T-helper 1 cell (primary cell): ENCODE measurements around the gene TSC22D2.

ENCODE experiments used
- DNase-seq, 5 donors: peaks; one replicate each; pipeline ENCODE4 v3.0.0-alpha.2; 2012 to 2020

The TSC22D2 gene

DNA sequence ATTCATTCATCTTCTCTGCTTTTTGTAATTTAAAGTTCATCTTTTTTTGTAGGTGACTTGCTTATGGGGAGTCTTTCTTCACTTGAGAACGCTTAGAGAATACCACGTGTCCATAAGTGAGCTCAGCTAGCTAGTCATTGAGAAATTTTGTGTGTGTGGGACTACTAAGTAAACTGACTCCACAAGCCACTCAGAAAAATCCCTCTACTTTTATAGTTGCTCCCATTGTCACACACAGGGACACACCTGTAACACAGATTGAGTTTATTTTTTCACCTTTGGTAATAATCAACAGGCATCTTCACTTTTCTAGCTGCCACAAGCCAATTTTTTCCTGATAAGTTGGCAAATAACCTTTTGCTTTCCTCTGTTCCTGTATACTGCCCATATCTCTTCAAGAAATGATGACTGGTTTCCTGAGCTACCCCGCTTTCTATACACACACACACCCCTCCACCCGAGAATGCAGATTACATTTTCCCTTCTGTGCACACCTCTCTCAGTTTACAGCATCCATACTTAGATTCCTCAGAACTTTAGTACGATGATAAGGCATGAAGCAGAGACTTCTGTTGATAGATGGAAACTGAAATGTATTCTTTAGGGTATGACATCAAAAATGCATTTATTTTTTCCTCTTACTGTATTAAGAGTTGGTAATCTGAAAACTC, 4.6 kb downstream of the TSC22D2 start:
- DNase-seq = peak in 1 of 5 donors; percentile 34

DNA sequence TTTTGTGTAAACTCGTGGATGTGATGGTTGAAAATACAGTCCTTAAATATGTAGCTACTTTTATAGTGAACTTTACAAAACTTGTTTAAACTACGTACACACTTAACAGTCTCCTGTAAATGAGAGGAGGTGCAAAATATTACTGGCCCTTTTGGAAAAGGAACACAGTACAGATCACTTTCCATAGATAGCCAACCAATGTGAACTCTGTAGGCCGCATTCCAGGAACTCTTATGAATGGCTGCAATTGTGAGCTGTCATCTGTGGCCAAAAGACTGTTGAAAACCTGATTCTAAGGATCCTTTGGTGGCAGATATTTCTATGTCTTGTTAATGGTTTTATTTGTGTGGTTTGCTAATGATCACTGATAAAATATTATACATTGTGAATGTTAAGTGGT, 6.2 kb downstream of the TSC22D2 start:
- DNase-seq = no peak

DNA sequence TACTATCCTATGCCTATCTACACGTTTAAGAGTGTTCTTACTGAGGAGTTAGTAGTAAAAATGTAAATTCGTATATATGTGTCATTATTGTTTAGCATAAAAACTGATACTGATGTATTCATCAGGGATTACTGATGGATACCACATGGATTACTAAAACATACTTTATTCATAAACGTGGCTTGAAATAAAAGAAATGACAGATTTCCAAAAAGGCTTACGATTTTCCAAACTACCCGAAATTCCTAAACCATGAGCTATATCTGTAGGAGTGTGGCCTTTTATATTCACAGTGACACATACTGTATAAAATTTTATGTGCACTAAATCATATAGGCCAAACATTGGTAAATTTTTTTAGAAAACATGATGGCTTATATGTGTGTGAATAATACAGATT, 6.9 kb downstream of the TSC22D2 start:
- no peak for DNase-seq

DNA sequence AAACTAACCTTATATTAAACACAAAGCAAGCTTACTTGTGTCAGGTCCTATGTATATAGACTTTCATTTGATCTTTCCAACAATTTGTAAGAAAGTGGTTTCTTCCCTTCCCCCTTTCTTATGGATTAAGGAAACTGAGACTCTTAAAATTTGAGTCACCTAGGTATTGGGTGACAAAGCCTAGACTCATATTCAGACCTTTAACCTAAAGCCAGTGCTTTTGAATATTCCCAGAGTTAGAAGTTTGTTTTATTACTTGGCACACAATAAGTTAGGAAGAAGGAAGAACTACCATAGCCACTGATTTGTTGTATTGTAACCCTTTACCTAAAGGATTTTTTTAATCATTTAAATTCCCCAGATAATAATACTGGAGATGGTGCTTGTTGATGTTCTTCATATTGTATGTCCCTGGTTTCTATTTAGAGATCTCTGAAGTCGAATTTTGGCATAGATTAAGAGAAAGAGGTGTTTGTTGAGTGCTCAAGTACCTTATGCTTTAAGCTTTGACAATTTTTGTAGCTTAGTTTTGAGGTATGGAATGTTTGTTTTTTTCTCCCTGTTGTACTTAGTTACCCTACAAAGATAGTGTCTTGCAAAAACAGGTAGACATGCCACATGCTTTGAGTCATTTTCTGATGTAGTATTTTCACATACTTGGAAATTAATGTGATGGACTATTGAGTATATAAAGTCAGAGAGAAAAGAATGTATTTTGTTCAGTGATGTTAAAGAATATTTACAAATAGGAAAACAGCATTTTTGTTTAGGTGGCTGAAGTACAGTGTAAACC, 11.2 kb downstream of the TSC22D2 start:
- no peak for DNase-seq

DNA sequence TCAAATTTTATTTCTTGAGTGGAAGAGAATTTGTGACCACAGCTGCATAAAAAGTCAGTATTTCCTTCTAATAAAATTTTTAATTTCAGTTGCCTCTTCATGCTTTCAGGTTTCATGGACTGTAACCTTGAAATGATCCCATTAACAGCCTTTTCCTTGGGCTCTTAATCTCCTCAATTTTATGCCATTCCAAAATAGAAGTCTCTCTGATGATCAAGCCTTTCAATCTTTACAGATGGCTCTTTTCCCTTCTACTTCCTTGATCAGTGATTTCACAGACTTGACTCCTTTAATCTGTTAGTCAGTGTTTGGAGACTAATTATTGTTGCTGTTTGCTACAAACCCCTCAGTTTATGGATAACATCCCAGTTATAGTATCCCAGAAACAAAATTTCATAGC, 11.9 kb downstream of the TSC22D2 start:
- DNase-seq = no peak

DNA sequence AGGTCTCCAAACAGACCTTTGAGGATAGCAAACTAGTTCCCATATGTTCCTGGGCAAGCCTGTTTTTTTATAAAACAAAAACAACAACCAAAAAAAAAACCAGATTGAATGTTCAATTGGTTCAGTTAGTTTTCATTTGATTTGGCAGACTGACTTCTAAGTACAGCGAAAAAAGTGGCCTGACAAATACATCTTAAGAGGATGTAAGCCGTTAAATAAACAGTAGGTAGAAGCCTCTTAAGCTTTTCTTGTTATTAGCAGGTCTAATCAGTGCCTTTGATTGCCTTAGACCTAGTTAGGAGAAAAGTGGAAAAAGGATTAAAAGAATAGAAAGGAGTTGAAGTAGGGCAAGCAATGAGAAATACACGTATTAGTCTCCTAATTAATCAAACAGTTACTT, 13.2 kb downstream of the TSC22D2 start:
- no peak for DNase-seq

DNA sequence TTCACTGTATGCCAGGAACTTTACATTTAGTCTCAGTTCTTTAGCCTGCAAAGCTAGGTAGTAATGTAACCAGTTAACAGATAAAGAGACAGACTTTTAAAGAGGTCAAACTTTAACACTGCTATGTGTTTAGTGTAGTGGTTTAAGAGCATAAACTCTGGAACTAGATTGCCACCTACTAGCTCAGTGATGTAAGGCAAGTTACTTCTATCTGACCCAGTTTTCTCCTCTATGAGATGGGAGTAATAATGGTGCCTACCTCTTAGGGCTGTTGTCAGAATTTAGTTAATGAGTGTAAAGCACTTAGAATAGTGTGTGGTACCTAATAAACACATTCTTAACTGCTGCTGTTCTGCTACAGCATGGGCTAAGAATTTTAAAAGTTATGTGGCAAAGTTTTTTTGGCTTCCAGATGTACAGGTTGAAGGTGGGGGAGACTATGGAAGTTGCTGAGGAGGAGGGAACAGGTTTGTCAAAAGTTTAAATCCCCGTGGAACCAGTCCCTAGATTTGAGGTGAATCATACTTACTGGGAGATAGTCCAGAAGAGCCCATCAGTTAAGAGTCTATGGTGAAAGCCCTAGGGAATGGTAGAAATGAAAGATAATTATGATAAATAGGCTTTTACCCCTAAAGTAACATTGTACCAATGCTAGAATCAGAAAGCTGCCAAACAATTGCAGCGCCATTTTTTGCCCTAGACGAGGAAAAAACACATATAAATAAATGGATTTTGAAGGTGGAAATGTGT, 13.9 kb downstream of the TSC22D2 start:
- no peak for DNase-seq

DNA sequence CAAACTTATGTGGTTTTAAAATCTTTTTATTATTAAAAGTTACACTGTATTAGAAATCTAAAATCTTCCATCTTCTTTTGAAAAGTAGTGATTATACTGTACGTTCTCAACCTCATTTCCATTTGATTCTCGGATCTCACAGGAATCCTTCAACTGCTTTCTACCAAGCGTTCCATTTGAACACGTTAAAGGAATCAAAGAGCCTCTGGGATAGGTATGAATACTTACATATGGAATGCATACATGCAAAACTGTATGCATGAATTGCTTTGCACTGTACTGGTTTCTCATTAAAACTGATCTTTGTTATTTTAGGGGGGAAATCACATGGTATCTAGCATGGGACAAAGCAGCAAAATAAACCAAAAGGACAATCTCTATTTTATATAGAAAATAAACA, 14.8 kb downstream of the TSC22D2 start:
- DNase-seq = no peak

DNA sequence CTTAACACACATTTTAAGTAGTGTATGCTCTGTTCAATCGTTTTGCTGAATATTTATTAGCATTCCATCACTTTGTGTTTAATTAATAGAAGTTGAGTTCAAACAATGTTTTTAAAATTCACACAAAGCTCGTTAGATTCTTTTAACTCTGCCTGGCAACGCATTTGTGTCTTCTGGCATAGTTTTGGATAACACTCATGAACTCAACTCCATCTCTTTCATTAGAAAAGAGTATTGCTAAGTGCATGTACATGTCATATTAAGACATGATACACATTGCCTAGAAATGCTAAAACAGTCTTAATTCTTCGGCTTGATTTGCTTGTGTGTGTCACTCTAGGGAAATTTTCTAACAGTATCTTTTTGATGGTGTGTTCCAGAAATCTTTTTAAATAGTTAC, 15.7 kb downstream of the TSC22D2 start:
- no peak for DNase-seq

DNA sequence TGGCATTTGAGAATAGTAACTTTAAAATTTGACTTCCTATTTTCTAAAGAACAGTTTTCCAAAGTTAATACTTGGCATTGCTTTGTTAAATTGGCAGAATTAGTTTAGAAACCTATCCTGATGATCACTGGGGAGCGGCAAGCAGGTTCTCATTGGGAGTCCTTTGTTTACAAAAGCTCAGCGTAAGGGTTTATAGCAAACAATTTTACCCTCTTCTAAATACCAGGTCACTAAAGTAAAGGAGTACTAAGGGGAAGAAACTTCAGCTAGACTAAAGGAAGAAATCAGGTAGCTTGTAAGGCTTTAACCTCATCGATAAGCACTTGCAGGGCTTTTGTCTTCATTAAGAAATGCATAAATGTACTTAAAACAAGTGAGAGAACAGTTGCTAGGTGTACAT, 18.2 kb downstream of the TSC22D2 start:
- no peak for DNase-seq

DNA sequence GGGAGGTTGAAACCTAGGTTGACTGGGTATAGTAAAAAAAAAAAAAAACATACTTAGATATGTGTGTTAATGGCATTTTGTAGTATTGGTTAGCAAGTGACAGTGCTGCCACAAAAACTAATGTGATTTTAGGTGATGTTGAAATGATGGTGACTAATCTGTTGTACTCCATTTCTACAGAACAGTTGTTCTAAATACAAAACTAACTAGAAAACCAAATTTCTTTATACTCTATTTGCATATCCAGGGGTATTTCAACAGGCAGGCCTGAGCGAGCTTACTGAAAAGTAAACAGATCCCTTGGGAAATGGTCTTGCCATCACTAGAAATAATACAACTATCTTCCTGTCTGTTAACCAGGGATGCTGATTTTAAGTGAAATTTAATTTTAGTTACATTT, 20.5 kb downstream of the TSC22D2 start:
- no peak for DNase-seq

DNA sequence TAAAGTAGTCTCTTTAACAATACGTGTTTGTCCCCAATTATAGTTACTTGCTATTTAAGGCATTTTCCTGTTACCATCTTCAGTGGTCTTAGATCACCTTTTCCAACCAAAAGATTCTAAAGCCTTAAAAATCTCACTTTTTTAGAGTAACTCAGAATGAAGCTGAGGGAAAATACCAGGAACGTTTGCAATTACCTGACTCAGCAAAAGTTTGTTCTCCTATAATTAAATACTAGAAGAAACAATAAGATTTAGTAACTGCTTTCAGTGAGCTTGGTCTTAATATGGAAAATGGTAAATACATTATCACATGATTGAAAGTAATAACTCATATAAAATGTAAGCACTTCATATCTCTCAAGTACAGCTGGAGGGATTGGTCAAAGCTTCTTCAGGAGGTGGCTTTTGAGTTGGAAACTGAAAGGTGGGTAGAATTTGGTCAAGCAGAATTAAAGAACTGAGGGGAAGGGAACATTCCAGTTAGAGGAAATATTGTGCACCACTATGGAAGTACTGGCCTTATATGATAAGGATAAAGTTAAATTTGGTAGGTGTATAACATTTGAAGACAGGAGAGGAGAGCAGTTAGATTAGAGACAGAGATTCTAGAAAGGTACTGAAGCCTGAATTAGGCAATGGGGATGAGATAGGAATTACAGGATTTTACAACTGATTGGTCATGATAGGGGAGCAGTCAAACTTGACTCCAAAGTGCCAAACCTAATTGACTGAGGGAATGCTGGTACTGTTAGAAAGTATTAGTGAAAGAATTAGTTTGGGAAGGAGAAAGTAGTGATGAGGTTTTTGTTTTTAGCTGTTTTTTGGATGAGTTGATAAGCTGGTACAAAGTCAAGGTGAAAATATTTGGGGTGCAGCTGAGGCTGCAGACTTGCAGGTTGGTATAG, 21.9 kb downstream of the TSC22D2 start:
- no peak for DNase-seq

DNA sequence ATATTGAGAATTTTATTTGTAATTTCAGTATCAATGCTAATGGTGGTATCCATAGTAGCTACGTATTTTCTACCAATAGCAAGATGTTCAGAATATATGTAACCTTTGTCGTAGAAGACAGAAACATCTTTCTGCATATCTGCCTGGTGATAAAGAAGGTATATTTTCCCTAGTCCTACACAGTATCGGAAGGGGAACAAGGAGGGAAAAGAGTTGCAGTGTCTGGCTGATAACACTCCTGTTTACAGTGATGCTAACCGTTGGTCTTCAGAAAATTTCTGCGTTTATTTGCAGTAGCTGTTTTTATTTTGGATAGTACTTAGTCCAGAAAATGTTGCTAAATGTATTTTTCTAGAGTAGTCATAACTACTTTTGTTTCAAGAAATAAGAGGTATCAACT, 25.2 kb downstream of the TSC22D2 start:
- DNase-seq = no peak

DNA sequence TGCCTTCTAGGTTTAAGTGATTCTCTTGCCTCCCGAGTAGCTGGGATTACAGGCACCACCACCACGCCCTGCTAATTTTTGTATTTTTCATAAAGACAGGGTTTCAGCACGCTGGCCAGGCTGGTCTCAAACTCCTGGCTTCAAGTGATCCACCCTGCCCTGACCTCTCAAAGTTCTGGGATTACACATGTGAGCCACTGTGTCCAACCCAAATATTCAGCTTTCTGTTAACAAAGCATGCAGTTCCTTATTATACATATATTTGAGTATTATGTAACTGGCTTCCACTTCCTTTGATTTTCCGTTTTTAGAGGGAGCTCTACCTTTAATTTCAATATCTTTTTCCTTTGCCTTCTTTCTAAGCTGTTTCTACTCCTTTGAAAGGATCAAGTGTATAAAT, 26.1 kb downstream of the TSC22D2 start:
- DNase-seq = no peak

DNA sequence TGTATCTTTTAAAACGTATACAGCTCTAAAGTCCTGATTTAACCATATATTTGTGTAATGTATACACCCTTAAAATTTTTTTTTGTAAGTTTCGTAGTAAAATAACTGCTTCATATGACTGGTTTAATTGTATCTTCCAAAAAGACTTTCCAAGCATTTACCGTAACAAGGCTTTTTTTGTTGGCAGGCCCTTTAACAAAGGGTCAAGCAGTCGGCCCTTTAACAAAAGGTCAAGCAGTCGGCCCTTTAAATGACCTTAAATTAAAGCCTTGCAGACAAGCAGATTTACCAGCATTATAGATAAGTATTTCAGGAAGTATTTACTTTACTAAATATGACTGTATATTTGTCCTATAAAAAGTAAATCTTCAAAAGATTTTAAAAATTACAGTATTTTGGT, 28.1 kb downstream of the TSC22D2 start:
- no peak for DNase-seq

DNA sequence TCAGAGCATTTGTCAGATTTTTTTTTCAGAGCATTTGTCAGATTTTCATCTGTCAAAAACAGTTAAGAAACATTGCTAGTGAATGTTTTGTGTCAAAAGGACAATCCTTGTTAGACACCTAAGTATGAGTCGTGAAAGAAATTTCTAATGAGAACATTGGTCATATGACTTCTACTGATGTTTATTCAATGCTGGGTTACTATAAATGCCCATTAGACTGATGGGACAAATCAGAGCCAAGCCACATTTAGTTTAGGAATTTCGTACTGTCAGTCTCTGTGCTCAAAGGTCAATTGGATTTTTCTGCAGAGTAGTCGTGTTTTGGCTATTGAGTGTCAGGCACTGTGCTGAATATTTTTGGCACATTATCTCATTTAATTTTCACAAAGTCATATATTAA, 31.6 kb downstream of the TSC22D2 start:
- no peak for DNase-seq

DNA sequence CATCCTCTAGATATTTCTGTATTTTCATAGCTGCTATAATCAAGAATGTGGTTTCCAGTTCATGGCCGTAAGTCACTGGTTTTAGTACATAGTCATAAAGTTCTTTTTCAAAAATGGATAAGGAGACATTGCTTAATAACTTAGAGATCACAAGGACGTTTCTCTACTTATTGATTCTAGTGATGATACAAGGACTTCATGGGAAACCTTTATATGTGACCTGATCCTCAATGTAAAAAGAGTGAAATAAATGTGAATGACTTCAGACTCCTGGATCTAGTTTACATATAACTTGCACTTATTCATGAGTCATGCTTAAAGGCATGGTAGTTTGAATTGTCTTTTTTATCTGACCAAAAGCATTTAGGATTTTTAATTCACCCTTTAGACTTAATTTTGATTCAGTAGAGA, 35.2 kb downstream of the TSC22D2 start:
- DNase-seq = no peak

DNA sequence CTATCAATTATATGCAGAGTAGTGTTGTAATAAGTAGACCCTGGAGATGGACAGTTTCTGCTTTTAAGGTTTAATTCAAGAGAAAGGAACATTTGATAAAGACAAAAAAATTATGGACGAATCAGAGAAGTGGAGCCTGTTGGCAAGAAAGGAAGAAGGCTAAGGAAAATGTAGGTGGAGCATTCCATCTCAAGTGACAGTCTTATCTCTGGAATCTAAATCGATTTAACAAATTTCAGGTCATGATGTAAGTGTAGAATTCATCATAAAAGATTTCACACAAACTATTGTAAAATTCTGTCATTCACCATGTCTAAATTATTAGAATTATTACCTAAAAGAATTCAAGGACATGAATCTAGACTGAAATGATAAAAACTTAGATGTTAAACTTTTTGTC, 36.3 kb downstream of the TSC22D2 start:
- DNase-seq = no peak

DNA sequence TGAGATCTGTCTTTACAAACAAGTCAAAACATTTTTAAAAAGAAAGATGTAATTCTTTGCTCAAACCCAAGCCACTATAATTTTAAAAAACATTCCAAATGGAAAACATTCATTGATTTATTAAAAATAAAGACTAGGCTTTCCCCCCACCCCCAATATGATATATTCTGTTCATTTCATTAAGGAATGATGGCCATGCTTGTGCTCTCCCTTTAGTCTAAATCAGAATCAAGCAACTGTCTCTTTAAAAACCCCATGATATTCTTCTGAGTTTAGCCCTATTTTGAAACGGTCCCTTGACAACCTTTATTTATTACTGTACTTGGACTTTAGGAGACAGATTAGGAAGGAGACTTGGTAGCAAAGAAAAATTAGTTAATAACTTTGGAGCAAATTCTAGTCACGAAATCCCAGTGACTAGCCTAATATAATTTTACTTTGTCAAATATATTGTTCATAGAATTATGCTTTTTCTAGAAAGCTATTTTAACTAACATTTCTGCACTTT, 38.4 kb downstream of the TSC22D2 start:
- DNase-seq = no peak

DNA sequence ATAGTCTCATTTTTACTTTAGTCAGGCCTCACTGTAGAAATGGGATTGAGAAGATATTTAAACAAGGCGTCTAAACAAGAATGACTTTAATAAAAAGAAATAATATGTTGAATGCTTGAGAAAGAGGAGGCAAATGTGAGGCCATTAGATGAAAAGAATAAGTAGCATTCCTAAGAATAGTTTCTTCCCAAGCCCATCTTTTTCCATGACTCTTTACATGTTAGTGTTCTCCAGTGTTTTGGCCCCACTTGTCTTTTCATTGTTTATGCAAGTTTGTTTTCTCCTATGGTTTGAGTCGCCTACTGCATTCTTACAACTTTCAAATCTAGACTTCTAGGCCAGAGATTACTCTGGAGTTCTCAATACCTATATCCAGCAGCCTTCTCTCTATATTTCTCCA, 39.0 kb downstream of the TSC22D2 start:
- no peak for DNase-seq

DNA sequence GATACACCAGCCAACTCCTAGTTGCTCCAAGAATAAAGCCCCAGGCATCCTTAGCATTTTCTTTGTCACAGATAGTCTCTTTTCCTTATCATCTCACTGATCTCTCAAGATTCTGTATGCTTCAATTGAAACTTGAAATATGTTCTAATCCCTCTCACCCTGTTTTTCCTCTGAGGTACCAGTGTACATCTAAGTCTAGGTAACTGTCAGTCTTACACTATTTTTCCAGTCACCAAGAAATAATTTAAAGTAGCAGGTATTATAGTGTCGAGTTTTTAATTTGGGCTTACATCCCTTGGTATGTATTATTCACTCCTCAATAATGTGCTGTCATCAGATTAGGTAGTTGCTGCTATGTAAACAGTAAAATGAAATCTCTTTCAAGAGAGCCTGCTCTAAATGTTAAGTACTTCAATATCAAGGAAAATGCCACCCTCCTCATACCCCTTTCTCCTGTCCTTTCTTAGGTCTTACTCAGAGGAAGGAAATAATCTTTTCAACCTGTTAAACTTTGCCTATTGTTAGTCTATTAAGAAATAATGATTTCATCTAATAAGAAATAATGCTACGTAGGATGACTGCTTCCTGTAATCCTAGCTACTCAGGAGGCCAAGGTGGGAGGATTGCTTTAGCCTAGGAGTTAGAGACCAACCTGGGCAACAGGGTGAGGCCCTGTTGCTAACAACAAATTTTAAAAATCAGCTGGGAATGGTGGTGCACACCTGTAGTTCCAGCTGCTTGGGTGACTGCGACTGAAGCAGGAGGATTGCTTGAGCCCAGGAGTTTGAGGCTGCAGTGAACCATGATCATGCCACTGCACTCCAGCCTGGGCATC, 39.8 kb downstream of the TSC22D2 start:
- DNase-seq = no peak
